Stimulated activated CD8-positive, alpha-beta memory T cell treated with anti-CD3 and anti-CD28 coated beads, Interleukin-4, amount 100 ng/mL, for 4 hours (primary cell): Measurements from ENCODE around the gene C3orf20.
"Not testable (repeated sequence)": the region's sequence is repeated elsewhere in the genome, so short reads cannot be mapped to it uniquely, and the experiment has no call there.

Experiments
- DNase-seq, 2 donors: peaks; one replicate each; pipeline ENCODE4 v3.0.0-alpha.2; 2020; ENCODE audit warnings: low read depth in 2 of 2, low spot score in 1 of 2

Gene C3orf20

GRCh38 chr3:14752979-14753378 lies 78.0 kb downstream of the C3orf20 start:
- not testable (repeated sequence) for DNase-seq

- no peak for DNase-seq
These were observed 82.3 kb downstream of the C3orf20 start for GRCh38 chr3:14757153-14757700.

GRCh38 chr3:14758297-14758696 lies 83.4 kb downstream of the C3orf20 start:
- DNase-seq = no peak

- no peak for DNase-seq
These were observed 84.0 kb downstream of the C3orf20 start for GRCh38 chr3:14758959-14759358.

GRCh38 chr3:14760185-14760584 lies 85.2 kb downstream of the C3orf20 start:
- DNase-seq = no peak

GRCh38 chr3:14761121-14761672 lies 86.3 kb downstream of the C3orf20 start:
- DNase-seq = no peak

GRCh38 chr3:14761866-14762265 lies 86.9 kb downstream of the C3orf20 start:
- no peak for DNase-seq

GRCh38 chr3:14762701-14763100 lies 87.8 kb downstream of the C3orf20 start:
- DNase-seq = no peak

- no peak for DNase-seq
These were observed 89.6 kb downstream of the C3orf20 start for GRCh38 chr3:14764331-14765059.

GRCh38 chr3:14765060-14765400 lies 90.1 kb downstream of the C3orf20 start:
- DNase-seq = no peak

- no peak for DNase-seq
These were observed 90.9 kb downstream of the C3orf20 start for GRCh38 chr3:14765576-14766427.

GRCh38 chr3:14766428-14767244 lies 91.7 kb downstream of the C3orf20 start:
- DNase-seq = no peak

GRCh38 chr3:14767245-14768051 lies 92.5 kb downstream of the C3orf20 start:
- no peak for DNase-seq

GRCh38 chr3:14768182-14768790 lies 93.3 kb downstream of the C3orf20 start:
- no peak for DNase-seq

- DNase-seq = no peak
These were observed 93.9 kb downstream of the C3orf20 start for GRCh38 chr3:14768881-14769280.

GRCh38 chr3:14769544-14770325 lies 94.8 kb downstream of the C3orf20 start:
- no peak for DNase-seq

- no peak for DNase-seq
These were observed 95.7 kb downstream of the C3orf20 start for GRCh38 chr3:14770591-14770990.

GRCh38 chr3:14771593-14772497 lies 96.9 kb downstream of the C3orf20 start:
- no peak for DNase-seq
